Measurements from ENCODE around the gene NTNG2. TPM values are rescaled to one million over a fixed set of nuclear protein-coding genes. Genes with fewer than 3 reads are reported as not detected.

Gene NTNG2
- total and polyA plus RNA-seq, 2 donors (not counting 1 experiment from before 2014, with no cell fraction given) = 5.0 to 6.6 TPM

- H3K4me1 ChIP-seq (ENCODE audit: control insufficient read depth in 2 of 2, insufficient read depth in 2 of 2, low read length in 2 of 2) = no peaks in the 10 kb centered on the region
- Mint-ChIP-seq H3K4me1 (no peaks in the 10 kb centered on the region), H3K27ac (no peak overlapping the region), H3K27me3 (no peaks in the 10 kb centered on the region), H3K4me3 (no peak overlapping the region), H3K9me3 (ENCODE audit: insufficient read depth) (no peaks in the 10 kb centered on the region)
- H3K4me3 ChIP-seq (ENCODE audit: control extremely low read depth in 1 of 5, extremely low read depth in 1 of 5, insufficient read depth in 1 of 5, low read depth in 2 of 5, low read length in 4 of 5) = no peak overlapping the region
- peaks cover 27 to 95% of the 10 kb centered on the region in 2 experiments for H3K36me3 ChIP-seq (replicated peaks in 1 of 2; ENCODE audit: control extremely low read depth in 1 of 2, control insufficient read depth in 1 of 2, extremely low read depth in 1 of 2, insufficient read depth in 2 of 2, low read length in 1 of 2)
- H3K9ac ChIP-seq (ENCODE audit: low read length) = no peak overlapping the region
- WGBS (ENCODE audit: insufficient coverage) = 100% methylated on average over 2 of the region's 2 CpGs
- H2AFZ ChIP-seq (ENCODE audit: insufficient read depth, low read depth, low read length, poor library complexity, severe bottlenecking) = no peak overlapping the region
- H3K79me2 ChIP-seq (ENCODE audit: control insufficient read depth, insufficient read depth, low read length) = peaks cover 9% of the 10 kb centered on the region
- TF ChIP-seq, protein P1, sequence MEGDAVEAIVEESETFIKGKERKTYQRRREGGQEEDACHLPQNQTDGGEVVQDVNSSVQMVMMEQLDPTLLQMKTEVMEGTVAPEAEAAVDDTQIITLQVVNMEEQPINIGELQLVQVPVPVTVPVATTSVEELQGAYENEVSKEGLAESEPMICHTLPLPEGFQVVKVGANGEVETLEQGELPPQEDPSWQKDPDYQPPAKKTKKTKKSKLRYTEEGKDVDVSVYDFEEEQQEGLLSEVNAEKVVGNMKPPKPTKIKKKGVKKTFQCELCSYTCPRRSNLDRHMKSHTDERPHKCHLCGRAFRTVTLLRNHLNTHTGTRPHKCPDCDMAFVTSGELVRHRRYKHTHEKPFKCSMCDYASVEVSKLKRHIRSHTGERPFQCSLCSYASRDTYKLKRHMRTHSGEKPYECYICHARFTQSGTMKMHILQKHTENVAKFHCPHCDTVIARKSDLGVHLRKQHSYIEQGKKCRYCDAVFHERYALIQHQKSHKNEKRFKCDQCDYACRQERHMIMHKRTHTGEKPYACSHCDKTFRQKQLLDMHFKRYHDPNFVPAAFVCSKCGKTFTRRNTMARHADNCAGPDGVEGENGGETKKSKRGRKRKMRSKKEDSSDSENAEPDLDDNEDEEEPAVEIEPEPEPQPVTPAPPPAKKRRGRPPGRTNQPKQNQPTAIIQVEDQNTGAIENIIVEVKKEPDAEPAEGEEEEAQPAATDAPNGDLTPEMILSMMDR (IDR thresholded peaks at IDR 0.05) = no peak
- TF ChIP-seq EZH2 (IDR thresholded peaks at IDR 0.05; ENCODE audit: borderline replicate concordance, insufficient read depth, low read depth, low read length, poor library complexity, severe bottlenecking) = no peak
- H3K9me3 ChIP-seq (ENCODE audit: control extremely low read depth in 1 of 3, control insufficient read depth in 2 of 3, insufficient read depth in 1 of 3, low read length in 2 of 3) = no peaks in the 10 kb centered on the region
- H4K20me1 ChIP-seq (ENCODE audit: control insufficient read depth, insufficient read depth, low read length, poor library complexity, severe bottlenecking) = peaks cover 32% of the 10 kb centered on the region
- no peaks in the 10 kb centered on the region for H3K27me3 ChIP-seq (replicated peaks in 1 of 4; ENCODE audit: control extremely low read depth in 1 of 4, control insufficient read depth in 3 of 4, insufficient read depth in 4 of 4, low read length in 3 of 4)
- ATAC-seq (ENCODE audit: low read depth) = no peak
- no peak for DNase-seq
- POLR2A ChIA-PET = no interaction called here
- no peak overlapping the region for H3K27ac ChIP-seq (ENCODE audit: low read length in 2 of 2)
- CTCF ChIA-PET = interaction anchor here (1.0 kb wide), 1 partner anchor 12 kb away, joined by 3 read pairs; no protein-coding TSS in a partner anchor
- intact Hi-C loops (cut with micrococcal nuclease) = no loop called here
- no peak overlapping the region for H3K4me2 ChIP-seq (replicated peaks; ENCODE audit: low read depth, low read length, poor library complexity, severe bottlenecking)
These were observed 113.0 kb downstream of the NTNG2 start for GRCh38 chr9:132274861-132275260.

- WGBS (ENCODE audit: insufficient coverage) = no CpG with 5 or more reads among the region's 4 CpGs
- Histone ChIP-seq H4K20me1 (ENCODE audit: control insufficient read depth, insufficient read depth, low read length, poor library complexity, severe bottlenecking) (peaks cover 47% of the 10 kb centered on the region), H3K4me2 (replicated peaks; ENCODE audit: low read depth, low read length, poor library complexity, severe bottlenecking) (no peak overlapping the region), H3K4me1 (ENCODE audit: control insufficient read depth in 2 of 2, insufficient read depth in 2 of 2, low read length in 2 of 2) (no peaks in the 10 kb centered on the region), H2AFZ (ENCODE audit: insufficient read depth, low read depth, low read length, poor library complexity, severe bottlenecking) (no peak overlapping the region), H3K4me3 (ENCODE audit: control extremely low read depth in 1 of 5, extremely low read depth in 1 of 5, insufficient read depth in 1 of 5, low read depth in 2 of 5, low read length in 4 of 5) (no peak overlapping the region), H3K27ac (ENCODE audit: low read length in 2 of 2) (no peak overlapping the region), H3K79me2 (ENCODE audit: control insufficient read depth, insufficient read depth, low read length) (peaks cover 22% of the 10 kb centered on the region), H3K36me3 (replicated peaks in 1 of 2; ENCODE audit: control extremely low read depth in 1 of 2, control insufficient read depth in 1 of 2, extremely low read depth in 1 of 2, insufficient read depth in 2 of 2, low read length in 1 of 2) (peaks cover 41 to 95% of the 10 kb centered on the region in 2 experiments), H3K9ac (ENCODE audit: low read length) (no peak overlapping the region), H3K27me3 (replicated peaks in 1 of 4; ENCODE audit: control extremely low read depth in 1 of 4, control insufficient read depth in 3 of 4, insufficient read depth in 4 of 4, low read length in 3 of 4) (no peaks in the 10 kb centered on the region), H3K9me3 (ENCODE audit: control extremely low read depth in 1 of 3, control insufficient read depth in 2 of 3, insufficient read depth in 1 of 3, low read length in 2 of 3) (no peaks in the 10 kb centered on the region)
- Mint-ChIP-seq H3K27ac (no peak overlapping the region), H3K4me3 (no peak overlapping the region), H3K9me3 (ENCODE audit: insufficient read depth) (no peaks in the 10 kb centered on the region), H3K4me1 (no peaks in the 10 kb centered on the region), H3K27me3 (no peaks in the 10 kb centered on the region)
- CTCF ChIA-PET = no interaction called here
- POLR2A ChIA-PET = interaction anchor here (0.6 to 0.7 kb wide), 2 partner anchors 10 to 69 kb away, joined by 3 to 4 read pairs; no protein-coding TSS in a partner anchor
- ATAC-seq (ENCODE audit: low read depth) = no peak
- intact Hi-C loops (cut with micrococcal nuclease) = loop anchor here (10.0 kb wide), 1 partner anchor 52 kb away; no protein-coding TSS in a partner anchor
- TF ChIP-seq EZH2 (IDR thresholded peaks at IDR 0.05; ENCODE audit: borderline replicate concordance, insufficient read depth, low read depth, low read length, poor library complexity, severe bottlenecking) = no peak
- TF ChIP-seq, protein P1 (IDR thresholded peaks at IDR 0.05) = no peak
- DNase-seq = no peak
These were observed 121.3 kb downstream of the NTNG2 start for GRCh38 chr9:132283165-132283564.
